ENCODE data around the gene GAB1.

GAB1 gene

DNA sequence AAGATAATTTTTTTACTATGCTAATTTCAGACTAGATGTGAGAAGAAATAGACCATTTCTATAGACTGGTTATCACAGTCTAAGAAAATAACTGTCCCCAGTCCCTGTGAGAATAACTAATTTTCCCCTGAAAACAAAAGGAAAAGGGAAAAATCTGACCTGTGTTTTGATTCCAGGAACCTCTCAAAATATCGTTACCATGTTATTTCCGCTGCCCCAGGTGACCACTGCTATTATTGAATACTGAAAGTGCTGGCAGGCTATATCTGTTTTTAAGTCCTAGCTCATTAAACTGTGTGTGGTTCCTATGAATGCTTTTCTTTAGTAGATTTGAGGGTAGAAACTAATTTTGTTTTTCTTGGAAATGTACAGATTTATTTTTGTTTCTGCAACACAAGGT, 83.6 kb downstream of the GAB1 start (continued):
- TF ChIP-seq, protein P1, sequence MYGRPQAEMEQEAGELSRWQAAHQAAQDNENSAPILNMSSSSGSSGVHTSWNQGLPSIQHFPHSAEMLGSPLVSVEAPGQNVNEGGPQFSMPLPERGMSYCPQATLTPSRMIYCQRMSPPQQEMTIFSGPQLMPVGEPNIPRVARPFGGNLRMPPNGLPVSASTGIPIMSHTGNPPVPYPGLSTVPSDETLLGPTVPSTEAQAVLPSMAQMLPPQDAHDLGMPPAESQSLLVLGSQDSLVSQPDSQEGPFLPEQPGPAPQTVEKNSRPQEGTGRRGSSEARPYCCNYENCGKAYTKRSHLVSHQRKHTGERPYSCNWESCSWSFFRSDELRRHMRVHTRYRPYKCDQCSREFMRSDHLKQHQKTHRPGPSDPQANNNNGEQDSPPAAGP (tag by site-specific recombination; IDR thresholded peaks at IDR 0.05) = no peak
- TF ChIP-seq YY2 (tag by site-specific recombination; IDR thresholded peaks at IDR 0.05) (no peak), ZNF426 (tag by site-specific recombination; IDR thresholded peaks at IDR 0.05) (no peak)
- TF ChIP-seq, protein P2, sequence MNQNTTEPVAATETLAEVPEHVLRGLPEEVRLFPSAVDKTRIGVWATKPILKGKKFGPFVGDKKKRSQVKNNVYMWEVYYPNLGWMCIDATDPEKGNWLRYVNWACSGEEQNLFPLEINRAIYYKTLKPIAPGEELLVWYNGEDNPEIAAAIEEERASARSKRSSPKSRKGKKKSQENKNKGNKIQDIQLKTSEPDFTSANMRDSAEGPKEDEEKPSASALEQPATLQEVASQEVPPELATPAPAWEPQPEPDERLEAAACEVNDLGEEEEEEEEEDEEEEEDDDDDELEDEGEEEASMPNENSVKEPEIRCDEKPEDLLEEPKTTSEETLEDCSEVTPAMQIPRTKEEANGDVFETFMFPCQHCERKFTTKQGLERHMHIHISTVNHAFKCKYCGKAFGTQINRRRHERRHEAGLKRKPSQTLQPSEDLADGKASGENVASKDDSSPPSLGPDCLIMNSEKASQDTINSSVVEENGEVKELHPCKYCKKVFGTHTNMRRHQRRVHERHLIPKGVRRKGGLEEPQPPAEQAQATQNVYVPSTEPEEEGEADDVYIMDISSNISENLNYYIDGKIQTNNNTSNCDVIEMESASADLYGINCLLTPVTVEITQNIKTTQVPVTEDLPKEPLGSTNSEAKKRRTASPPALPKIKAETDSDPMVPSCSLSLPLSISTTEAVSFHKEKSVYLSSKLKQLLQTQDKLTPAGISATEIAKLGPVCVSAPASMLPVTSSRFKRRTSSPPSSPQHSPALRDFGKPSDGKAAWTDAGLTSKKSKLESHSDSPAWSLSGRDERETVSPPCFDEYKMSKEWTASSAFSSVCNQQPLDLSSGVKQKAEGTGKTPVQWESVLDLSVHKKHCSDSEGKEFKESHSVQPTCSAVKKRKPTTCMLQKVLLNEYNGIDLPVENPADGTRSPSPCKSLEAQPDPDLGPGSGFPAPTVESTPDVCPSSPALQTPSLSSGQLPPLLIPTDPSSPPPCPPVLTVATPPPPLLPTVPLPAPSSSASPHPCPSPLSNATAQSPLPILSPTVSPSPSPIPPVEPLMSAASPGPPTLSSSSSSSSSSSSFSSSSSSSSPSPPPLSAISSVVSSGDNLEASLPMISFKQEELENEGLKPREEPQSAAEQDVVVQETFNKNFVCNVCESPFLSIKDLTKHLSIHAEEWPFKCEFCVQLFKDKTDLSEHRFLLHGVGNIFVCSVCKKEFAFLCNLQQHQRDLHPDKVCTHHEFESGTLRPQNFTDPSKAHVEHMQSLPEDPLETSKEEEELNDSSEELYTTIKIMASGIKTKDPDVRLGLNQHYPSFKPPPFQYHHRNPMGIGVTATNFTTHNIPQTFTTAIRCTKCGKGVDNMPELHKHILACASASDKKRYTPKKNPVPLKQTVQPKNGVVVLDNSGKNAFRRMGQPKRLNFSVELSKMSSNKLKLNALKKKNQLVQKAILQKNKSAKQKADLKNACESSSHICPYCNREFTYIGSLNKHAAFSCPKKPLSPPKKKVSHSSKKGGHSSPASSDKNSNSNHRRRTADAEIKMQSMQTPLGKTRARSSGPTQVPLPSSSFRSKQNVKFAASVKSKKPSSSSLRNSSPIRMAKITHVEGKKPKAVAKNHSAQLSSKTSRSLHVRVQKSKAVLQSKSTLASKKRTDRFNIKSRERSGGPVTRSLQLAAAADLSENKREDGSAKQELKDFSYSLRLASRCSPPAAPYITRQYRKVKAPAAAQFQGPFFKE (tag by site-specific recombination; IDR thresholded peaks at IDR 0.05; ENCODE audit: borderline replicate concordance) = no peak

GRCh38 chr4:143421609-143422008, 84.9 kb downstream of the GAB1 start:
- CTCF ChIA-PET = no interaction called here

DNA sequence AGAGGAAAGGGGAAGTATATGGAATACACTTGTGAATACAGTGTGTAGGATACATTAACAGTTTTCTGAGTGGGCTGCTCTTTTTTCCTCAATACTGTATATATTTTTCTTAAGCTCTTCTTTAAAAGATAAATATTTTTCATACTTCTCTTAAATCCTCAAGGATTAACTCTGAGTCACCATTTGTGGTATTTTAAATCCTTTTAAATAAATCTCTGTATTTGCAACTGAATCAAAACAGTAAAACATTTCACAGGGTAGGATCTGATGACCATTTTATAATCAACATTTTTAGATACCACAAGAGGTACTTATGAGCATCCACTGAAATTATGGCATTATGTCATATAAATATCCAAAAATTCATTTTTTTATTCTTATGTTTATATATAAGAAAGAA, 87.6 kb downstream of the GAB1 start:
- H3K9me3 ChIP-seq (ENCODE audit: control insufficient read depth, insufficient read depth, low read depth, low read length) = no peaks in the 10 kb centered on the region
- H3K4me1 ChIP-seq (ENCODE audit: control insufficient read depth, insufficient read depth, low read length) = 0 out of 2 replicates have a peak, but pooled peaks cover 4% of the 10 kb centered on the region
- POLR2A ChIA-PET = no interaction called here
- peaks cover 0 to 3% of the 10 kb centered on the region in 2 experiments; a peak in 1 of 3 replicates for H3K36me3 ChIP-seq (ENCODE audit: control insufficient read depth in 2 of 2, insufficient read depth in 1 of 2, low read length in 2 of 2)
- CTCF ChIA-PET = interaction anchor here (0.8 kb wide), 1 partner anchor 32 kb away, joined by 3 read pairs; no protein-coding TSS in a partner anchor
- TF ChIP-seq ZNF239 (tag by site-specific recombination; IDR thresholded peaks at IDR 0.05) (no peak), ZNF2 (tag by site-specific recombination; IDR thresholded peaks at IDR 0.05) (no peak), ZNF169 (tag by site-specific recombination; IDR thresholded peaks at IDR 0.05) (no peak), ZNF600 (tag by site-specific recombination; IDR thresholded peaks at IDR 0.05) (no peak), SALL2 (tag by site-specific recombination; IDR thresholded peaks at IDR 0.05; ENCODE audit: borderline replicate concordance) (no peak), ZNF366 (tag by site-specific recombination; conservative IDR thresholded peaks at IDR 0.05) (no peak), ZNF138 (tag by site-specific recombination; IDR thresholded peaks at IDR 0.05; ENCODE audit: borderline replicate concordance) (no peak), ZNF37A (tag by site-specific recombination; IDR thresholded peaks at IDR 0.05) (no peak), ZNF514 (tag by site-specific recombination; IDR thresholded peaks at IDR 0.05) (no peak), ZNF426 (tag by site-specific recombination; IDR thresholded peaks at IDR 0.05) (no peak), ZNF792 (tag by site-specific recombination; IDR thresholded peaks at IDR 0.05) (no peak), ZNF184 (tag by site-specific recombination; IDR thresholded peaks at IDR 0.05) (no peak), ZFP41 (tag by site-specific recombination; IDR thresholded peaks at IDR 0.05; ENCODE audit: borderline replicate concordance) (no peak), KLF16 (tag by site-specific recombination; IDR thresholded peaks at IDR 0.05) (no peak)
- TF ChIP-seq, protein P3, sequence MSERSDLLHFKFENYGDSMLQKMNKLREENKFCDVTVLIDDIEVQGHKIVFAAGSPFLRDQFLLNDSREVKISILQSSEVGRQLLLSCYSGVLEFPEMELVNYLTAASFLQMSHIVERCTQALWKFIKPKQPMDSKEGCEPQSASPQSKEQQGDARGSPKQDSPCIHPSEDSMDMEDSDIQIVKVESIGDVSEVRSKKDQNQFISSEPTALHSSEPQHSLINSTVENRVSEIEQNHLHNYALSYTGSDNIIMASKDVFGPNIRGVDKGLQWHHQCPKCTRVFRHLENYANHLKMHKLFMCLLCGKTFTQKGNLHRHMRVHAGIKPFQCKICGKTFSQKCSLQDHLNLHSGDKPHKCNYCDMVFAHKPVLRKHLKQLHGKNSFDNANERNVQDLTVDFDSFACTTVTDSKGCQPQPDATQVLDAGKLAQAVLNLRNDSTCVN (tag by site-specific recombination; optimal IDR thresholded peaks at IDR 0.05) = no peak
- no peak overlapping the region for H3K4me3 ChIP-seq (ENCODE audit: low read depth, low read length)
- H3K27ac ChIP-seq (ENCODE audit: extremely low read depth, low read depth, low read length) = no peak overlapping the region

More at GRCh38 chr4:143421609-143422008, 84.9 kb downstream of the GAB1 start:
- POLR2A ChIA-PET = no interaction called here
- H3K27ac ChIP-seq (ENCODE audit: extremely low read depth, low read depth, low read length) = no peak overlapping the region
- H3K9me3 ChIP-seq (ENCODE audit: control insufficient read depth, insufficient read depth, low read depth, low read length) = no peaks in the 10 kb centered on the region
- peaks cover 0 to 7% of the 10 kb centered on the region in 2 experiments; a peak in 1 of 3 replicates for H3K36me3 ChIP-seq (ENCODE audit: control insufficient read depth in 2 of 2, insufficient read depth in 1 of 2, low read length in 2 of 2)
- no peak for TF ChIP-seq ZNF621 (tag by site-specific recombination; IDR thresholded peaks at IDR 0.05)
- no peak for TF ChIP-seq ZNF548 (tag by site-specific recombination; IDR thresholded peaks at IDR 0.05)
- no peak for TF ChIP-seq ZBTB8A (tag by site-specific recombination; IDR thresholded peaks at IDR 0.05)
- TF ChIP-seq HOXC10 (CRISPR knock-in tag; IDR thresholded peaks at IDR 0.05) = no peak
- TF ChIP-seq ZBTB7A (tag by site-specific recombination; IDR thresholded peaks at IDR 0.05; ENCODE audit: low read depth) = no peak
- TF ChIP-seq ZNF747 (tag by site-specific recombination; IDR thresholded peaks at IDR 0.05) = no peak
- no peak for TF ChIP-seq ZNF211 (tag by site-specific recombination; IDR thresholded peaks at IDR 0.05; ENCODE audit: low read depth)
- no peak for TF ChIP-seq ZNF473 (tag by site-specific recombination; IDR thresholded peaks at IDR 0.05)
- no peak for TF ChIP-seq ZFHX2 (tag by site-specific recombination; conservative IDR thresholded peaks at IDR 0.05)
- TF ChIP-seq ZSCAN30 (tag by site-specific recombination; IDR thresholded peaks at IDR 0.05) = no peak
- no peak for TF ChIP-seq ZNF658 (tag by site-specific recombination; IDR thresholded peaks at IDR 0.05)
- TF ChIP-seq ZNF76 (tag by site-specific recombination; IDR thresholded peaks at IDR 0.05; ENCODE audit: borderline replicate concordance, low read depth) = no peak
- 0 out of 2 replicates have a peak, but pooled peaks cover 4% of the 10 kb centered on the region for H3K4me1 ChIP-seq (ENCODE audit: control insufficient read depth, insufficient read depth, low read length)
- H3K4me3 ChIP-seq (ENCODE audit: low read depth, low read length) = no peak overlapping the region
